Endodermal cell (in vitro differentiated cells): ENCODE measurements around the gene ZNF319. TPM values are rescaled to one million over a fixed set of nuclear protein-coding genes. Genes with fewer than 3 reads are reported as not detected.

Experiments used
- DNase-seq: peaks from one replicate; pipeline ENCODE4 v3.0.0-alpha.2; 2017
- H3K27ac ChIP-seq: 2 replicates; pipeline ENCODE4 v1.5.1; 2013; ENCODE audit warnings: mild to moderate bottlenecking, low read depth, low read length, moderate library complexity
- H3K27me3 ChIP-seq: 2 replicates; pipeline ENCODE4 v1.6.1; 2013; ENCODE audit warnings: mild to moderate bottlenecking, low read length, moderate library complexity; ENCODE audit not compliant: insufficient read depth, control insufficient read depth, poor library complexity, severe bottlenecking
- H3K36me3 ChIP-seq: 2 replicates; pipeline ENCODE4 v1.7.0; 2013; ENCODE audit warnings: mild to moderate bottlenecking, low read length, moderate library complexity; ENCODE audit not compliant: control insufficient read depth, insufficient read depth
- H3K4me1 ChIP-seq: one replicate; pipeline ENCODE4 v1.7.0; 2013; ENCODE audit warnings: low read length; ENCODE audit not compliant: control insufficient read depth, insufficient read depth
- H3K4me3 ChIP-seq: 2 replicates; pipeline ENCODE4 v1.5.1; 2013; ENCODE audit warnings: mild to moderate bottlenecking, low read length, moderate library complexity
- H3K9ac ChIP-seq: 2 replicates; pipeline ENCODE4 v1.6.1; 2013; ENCODE audit warnings: mild to moderate bottlenecking, low read length, moderate library complexity; ENCODE audit not compliant: poor library complexity, severe bottlenecking; ENCODE audit errors: extremely low read depth
- H3K9me3 ChIP-seq: 2 replicates; pipeline ENCODE4 v1.6.1; 2013; ENCODE audit warnings: mild to moderate bottlenecking, low read length, moderate library complexity; ENCODE audit not compliant: control insufficient read depth
- H3K27ac Mint-ChIP-seq: 2 replicates; pipeline ENCODE4 v1.8.0; 2020; ENCODE audit warnings: mixed read lengths
- H3K27me3 Mint-ChIP-seq: 2 replicates; pipeline ENCODE4 v1.8.0; 2021; ENCODE audit warnings: mild to moderate bottlenecking, mixed read lengths; ENCODE audit not compliant: insufficient read depth
- H3K36me3 Mint-ChIP-seq: 2 replicates; pipeline ENCODE4 v1.8.0; 2020; ENCODE audit warnings: low read depth, mixed read lengths
- H3K4me1 Mint-ChIP-seq: 2 replicates; pipeline ENCODE4 v1.8.0; 2020; ENCODE audit warnings: mixed read lengths
- H3K4me3 Mint-ChIP-seq: 2 replicates; pipeline ENCODE4 v1.8.0; 2020; ENCODE audit warnings: mild to moderate bottlenecking, moderate library complexity, mixed read lengths
- H3K9me3 Mint-ChIP-seq: 2 replicates; pipeline ENCODE4 v1.8.0; 2020; ENCODE audit warnings: mild to moderate bottlenecking, mixed read lengths
- CTCF ChIP-seq: fragments of 200-600 bp; sonication (generic); conservative IDR thresholded peaks from 2 replicates; pipeline ENCODE4 v1.5.0; 2021; ENCODE audit warnings: antibody characterized with exemption, mild to moderate bottlenecking
- WGBS, 2 experiments: methylation state at CpG; one replicate each; pipeline versions ENCODE4 v1.1.5 to v1.1.7; 2013; ENCODE audit warnings: missing lambda C conversion rate in 2 of 2, mixed read lengths in 1 of 2; ENCODE audit not compliant: insufficient coverage in 1 of 2, insufficient read length in 1 of 2; 5-methylcytosine and 5-hydroxymethylcytosine counted together
- total RNA-seq, 2 donors: library from RNA; stranded (reverse); fragmentation: NEBNext Ultra II Directional in 1 of 2; extraction: Animal tissue kit (Norgen Biotek cat#: 25700) in 1 of 2; gene quantifications; 2 replicates in 1 of 2; 3 replicates in 1 of 2; pipeline ENCODE4 v1.2.1, GENCODE V29; 2021

Gene ZNF319
- total RNA-seq, 2 donors from 2014 or later: 9.8 to 10.8 TPM

GRCh38 chr16:58000706-58001676 lies 519 bp upstream of the ZNF319 start, which contains the start of gene USB1:
Gene USB1 (plus strand): TSS chr16:58001407. CDS start chr16:58001484, 77 bp downstream.
- no peaks in the 10 kb centered on the region for H3K27me3 ChIP-seq
- WGBS, 2 experiments: 0% methylated on average over 2 to 78 of the region's 81 CpGs
- peak within 1 kb of the TSS; percentile 68 for H3K27ac ChIP-seq
- Mint-ChIP-seq H3K27ac (peak within 1 kb of the TSS; percentile 97), H3K9me3 (peaks cover 2% of the 10 kb centered on the region), H3K4me1 (peaks cover 23% of the 10 kb centered on the region), H3K36me3 (peaks cover 51% of the 10 kb centered on the region), H3K27me3 (no peaks in the 10 kb centered on the region), H3K4me3 (peak within 1 kb of the TSS; percentile 89)
- H3K4me1 ChIP-seq: peaks cover 16% of the 10 kb centered on the region
- H3K9me3 ChIP-seq: peaks cover 4% of the 10 kb centered on the region
- TF ChIP-seq CTCF: peak; percentile 81
- peak within 1 kb of the TSS; percentile 57 for H3K9ac ChIP-seq
- DNase-seq: peak; percentile 97
- H3K36me3 ChIP-seq: peaks cover 39% of the 10 kb centered on the region
- peak within 1 kb of the TSS; percentile 87 for H3K4me3 ChIP-seq

- Histone ChIP-seq H3K4me3 (peak overlapping the region; percentile 79), H3K27ac (no peak overlapping the region), H3K27me3 (no peaks in the 10 kb centered on the region), H3K9ac (peak overlapping the region; percentile 45), H3K4me1 (peaks cover 16% of the 10 kb centered on the region), H3K36me3 (peaks cover 34% of the 10 kb centered on the region), H3K9me3 (no peaks in the 10 kb centered on the region)
- DNase-seq: peak; percentile 67
- peak; percentile 23 for TF ChIP-seq CTCF
- Mint-ChIP-seq H3K4me1 (peaks cover 23% of the 10 kb centered on the region), H3K27ac (no peak overlapping the region), H3K36me3 (peaks cover 37% of the 10 kb centered on the region), H3K27me3 (no peaks in the 10 kb centered on the region), H3K9me3 (no peaks in the 10 kb centered on the region), H3K4me3 (peak overlapping the region; percentile 89)
- 29 to 41% methylated on average over 5 to 6 of the region's 6 CpGs for WGBS, 2 experiments
Observed at GRCh38 chr16:57999366-57999970, 1.0 kb downstream of the ZNF319 start.

- WGBS, 2 experiments: 85% methylated on average over 3 of the region's 3 CpGs; no CpG with 5 or more reads in 1 of the 2 experiments
- Mint-ChIP-seq H3K27ac (peak overlapping the region; percentile 58), H3K27me3 (no peaks in the 10 kb centered on the region), H3K4me3 (peak overlapping the region; percentile 89), H3K36me3 (peaks cover 34% of the 10 kb centered on the region), H3K4me1 (peaks cover 23% of the 10 kb centered on the region), H3K9me3 (no peaks in the 10 kb centered on the region)
- Histone ChIP-seq H3K9me3 (no peaks in the 10 kb centered on the region), H3K9ac (no peak overlapping the region), H3K36me3 (peaks cover 34% of the 10 kb centered on the region), H3K4me3 (peak overlapping the region; percentile 79), H3K27me3 (no peaks in the 10 kb centered on the region), H3K4me1 (peaks cover 16% of the 10 kb centered on the region), H3K27ac (no peak overlapping the region)
- TF ChIP-seq CTCF: no peak
- DNase-seq: peak; percentile 50
Observed at GRCh38 chr16:57998992-57999365, 1.5 kb downstream of the ZNF319 start.
